ENCODE data around the gene PLPP4. TPM values are rescaled to one million over a fixed set of nuclear protein-coding genes. Genes with fewer than 3 reads are reported as not detected.

PLPP4 gene
- not detected in 2 replicates for total RNA-seq

DNA sequence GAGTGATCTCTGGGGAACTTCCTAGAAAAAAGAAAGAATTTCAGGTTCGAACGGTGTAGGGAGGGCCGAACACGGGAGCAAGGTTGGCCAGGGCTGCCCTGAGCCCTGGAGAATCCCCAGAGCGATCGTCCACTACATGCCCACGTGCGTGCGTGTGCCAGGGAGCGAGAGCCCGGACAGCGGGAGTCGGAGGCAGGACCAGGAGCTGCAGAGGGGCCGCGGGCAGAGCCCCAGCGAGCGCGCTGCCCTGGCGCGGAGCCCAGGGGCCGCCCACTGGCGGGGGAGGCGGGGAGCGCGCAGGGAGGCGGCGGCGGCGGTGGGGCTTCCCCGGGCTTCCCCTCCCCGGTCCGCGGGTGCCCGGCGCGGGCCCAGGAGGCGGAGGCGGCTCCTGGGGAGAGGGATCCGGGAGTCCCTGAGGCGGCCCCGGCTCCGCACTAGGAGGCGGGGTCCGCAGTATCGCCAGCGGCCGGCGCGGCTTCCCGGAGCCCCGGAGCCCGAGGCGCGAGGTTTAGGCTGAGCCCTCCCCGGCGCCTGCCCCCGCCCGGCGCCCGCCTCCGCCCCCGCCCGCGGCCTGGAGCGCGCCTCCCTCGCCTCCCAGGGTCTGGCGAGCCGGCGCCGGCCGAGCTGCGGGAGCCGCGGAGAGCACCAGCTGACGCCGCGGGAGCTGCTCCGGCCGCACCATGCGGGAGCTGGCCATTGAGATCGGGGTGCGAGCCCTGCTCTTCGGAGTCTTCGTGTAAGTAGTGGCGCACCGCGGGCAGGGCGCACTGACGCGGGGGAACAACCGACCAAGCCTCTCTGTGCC lies at the start of gene PLPP4:
Gene PLPP4, plus strand, starts transcription at position 602 of the 805 bp plus-strand sequence. Its CDS starts 79 bp downstream, at position 681.
- intact Hi-C loops (cut with micrococcal nuclease) = no loop called here

DNA sequence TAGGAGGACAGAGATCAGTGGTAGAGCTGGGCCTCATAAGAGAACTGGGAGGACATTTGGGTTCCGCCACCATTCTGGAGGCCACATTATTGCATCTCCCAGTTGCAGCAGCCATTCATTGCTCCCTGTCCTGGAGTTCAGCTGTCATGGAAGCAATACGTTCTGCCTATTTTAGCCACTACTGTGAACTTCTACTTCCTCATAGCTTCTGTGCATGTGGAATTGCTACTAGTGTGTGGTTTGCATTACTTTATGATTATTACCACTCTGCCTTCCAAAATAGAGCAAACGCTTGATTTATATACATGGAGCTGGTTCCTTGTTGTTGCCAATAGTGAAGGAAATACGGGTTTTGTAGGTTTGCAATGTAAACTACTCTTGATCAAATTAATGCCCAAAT lies 47.2 kb upstream of the PLPP4 start:
- intact Hi-C loops (cut with micrococcal nuclease) = no loop called here

DNA sequence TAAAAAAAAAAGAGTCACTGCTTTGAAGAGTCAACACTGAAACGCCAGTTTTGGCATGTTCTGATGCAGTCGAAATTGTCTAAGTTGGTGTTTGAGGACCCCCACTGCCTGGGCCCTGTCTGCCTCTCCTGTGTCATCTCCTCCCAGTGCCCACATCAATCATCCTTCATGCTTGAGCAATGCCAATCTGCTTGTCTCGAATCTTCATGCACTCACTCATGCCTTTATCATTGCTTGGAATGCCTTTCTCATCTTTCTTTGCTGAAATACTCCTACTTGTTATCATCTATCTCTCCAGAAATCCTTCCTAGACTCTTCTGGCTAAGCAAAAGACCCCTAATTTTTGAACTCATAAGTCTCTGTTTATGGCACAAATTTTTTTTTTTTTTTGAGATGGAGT lies 42.1 kb upstream of the PLPP4 start:
- intact Hi-C loops (cut with micrococcal nuclease) = no loop called here

DNA sequence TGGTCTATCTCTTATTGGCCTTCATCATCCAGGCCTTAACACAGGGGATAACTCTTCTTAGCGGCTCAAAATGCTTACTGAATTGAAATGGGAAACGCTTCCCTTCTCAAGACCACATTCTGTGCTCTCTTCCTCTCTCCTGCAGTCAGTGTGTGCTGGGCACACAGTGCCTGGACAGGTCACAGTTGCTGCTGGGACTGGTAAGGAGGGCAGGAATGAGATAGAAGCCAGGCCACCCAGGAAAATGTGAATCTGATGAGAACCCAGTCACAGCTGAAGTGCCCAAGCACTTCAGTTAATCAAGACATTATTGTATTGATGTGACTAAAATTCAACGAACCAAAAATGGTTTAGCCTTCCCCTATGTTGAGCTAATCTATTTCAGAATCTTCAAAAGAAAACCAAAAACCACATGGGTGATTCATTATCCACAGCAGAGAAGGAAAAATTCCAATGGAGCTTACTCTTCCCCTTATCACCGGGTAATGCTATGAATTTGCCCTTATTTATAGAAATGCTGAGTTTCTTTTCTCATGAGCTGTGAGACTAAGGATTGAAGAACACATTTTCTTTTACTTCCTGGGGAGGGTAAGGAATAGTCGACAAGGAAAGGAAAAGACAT lies 41.2 kb upstream of the PLPP4 start:
- intact Hi-C loops (cut with micrococcal nuclease) = no loop called here

DNA sequence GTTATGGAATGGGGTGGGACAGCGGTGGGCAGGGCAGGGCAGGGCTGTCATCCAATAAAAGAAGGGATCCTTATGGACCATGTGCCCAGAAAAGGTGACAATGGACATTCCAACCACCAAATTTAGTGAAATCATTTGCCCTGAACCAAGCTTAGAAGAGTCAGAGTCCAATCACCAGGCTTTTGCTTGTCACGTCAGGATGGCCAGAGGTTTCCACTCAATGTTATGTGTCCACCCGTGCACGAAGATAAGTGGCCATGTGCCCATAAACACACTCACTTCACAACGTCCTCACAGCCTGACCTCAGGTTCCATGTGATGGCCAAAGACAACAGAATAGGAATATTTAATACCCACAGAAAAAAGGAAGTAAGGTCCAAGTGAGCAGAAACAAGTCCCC lies 36.6 kb upstream of the PLPP4 start:
- intact Hi-C loops (cut with micrococcal nuclease) = no loop called here

DNA sequence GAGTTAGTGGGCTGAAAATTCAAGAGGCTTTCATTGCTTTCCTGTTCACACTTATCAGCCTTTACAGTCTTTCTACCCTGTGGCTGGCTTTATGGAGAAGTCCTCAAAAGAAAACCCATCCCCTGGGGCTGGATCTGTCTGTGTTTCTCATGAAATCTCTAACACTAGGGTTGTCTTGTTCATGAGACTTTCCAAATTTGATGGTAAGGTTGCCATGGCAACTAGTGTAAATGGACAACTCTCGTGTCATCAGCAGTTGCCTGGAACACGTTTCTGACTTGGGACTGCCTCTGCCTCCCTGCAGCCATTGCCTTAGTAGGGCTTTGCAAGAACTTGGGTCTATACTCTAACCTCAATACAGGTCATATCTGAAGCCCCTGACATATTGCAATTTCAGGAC lies 35.8 kb upstream of the PLPP4 start:
- intact Hi-C loops (cut with micrococcal nuclease) = no loop called here

DNA sequence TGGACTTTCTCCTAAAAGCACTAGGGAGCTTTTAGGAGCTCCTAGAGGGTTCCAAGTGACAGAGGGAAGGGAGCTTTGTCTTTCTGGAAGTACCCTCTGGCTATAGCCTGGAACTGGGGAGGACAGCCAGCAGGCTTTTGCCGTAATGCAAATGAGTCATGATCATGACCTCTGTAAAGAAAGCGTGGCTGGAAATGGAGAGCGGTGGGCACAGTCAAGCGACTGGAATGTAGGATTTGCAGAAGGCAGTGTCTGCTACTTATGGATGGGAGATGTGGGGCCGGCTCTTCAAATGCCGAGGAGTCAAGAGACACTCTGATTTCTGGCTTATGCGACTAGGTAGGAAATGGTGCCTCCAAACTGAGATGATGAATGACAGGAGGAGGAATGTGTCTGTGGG lies 34.6 kb upstream of the PLPP4 start:
- intact Hi-C loops (cut with micrococcal nuclease) = loop anchor here (2.0 kb wide), 1 partner anchor 312 kb away; no protein-coding TSS in a partner anchor

DNA sequence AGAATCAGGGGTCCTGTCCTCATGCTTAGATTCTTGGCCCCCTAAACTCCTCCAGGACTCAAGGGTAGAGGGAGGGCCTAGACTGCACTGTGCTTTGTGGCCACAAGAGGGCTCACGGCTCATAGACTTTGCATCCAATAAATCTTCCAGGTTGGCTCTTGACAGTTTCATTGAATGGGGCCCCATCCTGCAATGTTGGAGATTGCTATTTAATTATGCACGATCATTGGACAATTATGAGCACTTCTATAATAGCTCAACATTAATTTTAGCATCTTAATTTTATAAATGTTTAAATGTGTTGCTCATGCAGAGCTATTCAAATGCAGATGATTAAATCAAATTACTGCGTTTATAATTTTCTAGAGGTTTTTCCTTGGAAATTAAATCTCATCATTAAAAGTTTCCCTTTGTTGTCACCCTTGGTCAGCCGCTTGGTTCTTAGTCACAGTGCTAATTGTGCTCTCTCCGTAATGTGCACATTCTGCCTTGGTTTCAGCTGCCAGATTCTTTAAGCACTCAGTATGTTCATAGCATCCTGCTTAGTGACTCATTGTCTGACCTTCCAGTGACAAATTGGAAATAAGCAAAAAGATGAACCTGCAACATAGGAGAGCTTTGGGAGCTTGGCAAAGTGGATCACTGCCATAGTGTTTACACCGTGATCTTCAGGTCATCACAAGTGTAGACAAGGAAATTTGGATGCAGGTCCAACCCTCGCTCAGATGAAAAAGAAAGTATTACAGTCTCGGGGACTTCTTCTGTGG lies 33.4 kb upstream of the PLPP4 start:
- intact Hi-C loops (cut with micrococcal nuclease) = loop anchor here (2.0 kb wide), 1 partner anchor 311 kb away; no protein-coding TSS in a partner anchor

DNA sequence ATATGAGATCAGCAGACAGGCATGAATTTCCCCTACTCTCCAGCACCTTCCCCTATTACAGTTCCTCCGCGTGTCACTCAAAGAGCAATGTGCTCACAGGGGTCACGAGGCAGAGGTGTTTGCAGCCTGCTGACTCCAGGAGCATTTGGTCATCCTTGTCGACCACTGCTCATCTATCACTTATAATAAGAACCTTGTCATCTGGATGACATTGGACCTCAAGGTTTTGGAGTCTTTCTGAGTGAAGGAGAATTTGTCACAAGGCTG lies 32.9 kb upstream of the PLPP4 start:
- intact Hi-C loops (cut with micrococcal nuclease) = no loop called here

DNA sequence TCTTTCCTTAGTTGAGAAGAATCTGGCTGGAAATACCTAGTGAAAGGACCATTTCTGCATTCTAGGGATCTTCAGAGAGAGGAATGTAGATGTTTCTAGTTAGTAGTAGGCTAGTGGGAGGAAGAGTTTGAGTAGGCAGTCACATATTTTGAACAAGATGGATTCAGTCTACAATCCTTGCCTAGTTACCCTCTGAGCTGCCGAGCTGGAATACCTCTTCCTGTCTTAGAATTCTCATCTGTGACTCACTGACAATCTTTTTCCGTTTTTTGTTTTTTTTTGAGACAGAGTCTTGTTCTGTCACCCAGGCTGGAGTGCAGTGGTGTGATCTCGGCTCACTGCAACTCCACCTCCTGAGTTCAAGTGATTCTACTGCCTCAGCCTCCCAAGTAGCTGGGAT lies 30.7 kb upstream of the PLPP4 start:
- intact Hi-C loops (cut with micrococcal nuclease) = no loop called here

DNA sequence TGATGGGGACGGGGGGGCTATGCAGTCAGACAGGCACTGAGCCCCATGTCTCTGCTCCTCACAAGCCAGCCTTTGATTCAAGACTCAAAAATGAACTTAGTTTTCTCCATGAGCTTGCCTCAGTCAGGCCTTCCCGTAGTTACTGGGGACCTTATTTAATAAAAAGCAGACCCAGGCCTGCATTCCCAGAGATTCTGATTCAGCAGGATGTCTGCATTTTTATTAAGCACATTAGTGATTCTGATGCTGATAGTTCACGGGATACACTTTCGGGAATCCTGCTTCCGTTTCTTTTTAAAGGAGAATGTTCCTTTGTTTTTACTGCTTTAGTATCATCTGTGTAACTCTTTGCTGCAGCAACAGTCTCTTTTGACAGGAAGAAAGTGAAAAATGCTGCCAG lies 28.3 kb upstream of the PLPP4 start:
- intact Hi-C loops (cut with micrococcal nuclease) = no loop called here

DNA sequence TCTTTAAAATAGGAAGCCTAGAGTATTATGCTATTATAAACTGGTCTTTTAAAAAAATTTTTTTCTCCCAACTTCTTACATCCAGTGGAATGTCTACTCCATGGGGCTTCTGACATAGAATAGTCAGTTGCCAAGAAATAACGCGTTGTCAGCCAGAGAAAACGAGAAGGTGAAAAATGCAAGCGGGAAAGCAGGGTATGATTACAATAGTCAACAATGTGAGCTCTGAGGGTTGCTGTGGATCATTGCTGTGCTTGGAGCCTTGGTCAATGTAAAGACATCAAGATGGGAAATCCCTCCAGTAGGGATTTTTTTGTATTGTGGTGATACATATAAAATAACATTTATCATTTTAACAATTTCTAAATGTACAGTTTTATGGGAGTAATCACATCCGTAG lies 27.6 kb upstream of the PLPP4 start:
- intact Hi-C loops (cut with micrococcal nuclease) = no loop called here

DNA sequence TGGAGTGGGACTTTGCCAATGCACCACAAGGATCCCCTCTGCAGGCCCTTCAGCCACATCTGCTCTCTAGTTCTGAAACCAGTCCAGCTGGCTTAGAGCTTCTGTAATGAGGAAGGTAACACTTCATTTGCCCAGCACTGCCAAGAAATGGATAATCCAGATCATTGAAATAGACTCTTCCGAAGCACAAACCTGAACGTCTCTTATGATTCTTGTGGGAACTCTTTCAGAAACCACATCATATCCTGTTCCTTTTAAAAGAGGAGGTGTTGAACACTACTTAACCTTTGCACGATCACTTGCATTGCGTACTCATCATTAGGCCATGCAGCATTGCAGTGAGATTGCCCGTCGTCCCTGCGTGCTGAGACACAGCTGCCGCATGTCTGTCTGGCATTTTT lies 25.8 kb upstream of the PLPP4 start:
- intact Hi-C loops (cut with micrococcal nuclease) = no loop called here

DNA sequence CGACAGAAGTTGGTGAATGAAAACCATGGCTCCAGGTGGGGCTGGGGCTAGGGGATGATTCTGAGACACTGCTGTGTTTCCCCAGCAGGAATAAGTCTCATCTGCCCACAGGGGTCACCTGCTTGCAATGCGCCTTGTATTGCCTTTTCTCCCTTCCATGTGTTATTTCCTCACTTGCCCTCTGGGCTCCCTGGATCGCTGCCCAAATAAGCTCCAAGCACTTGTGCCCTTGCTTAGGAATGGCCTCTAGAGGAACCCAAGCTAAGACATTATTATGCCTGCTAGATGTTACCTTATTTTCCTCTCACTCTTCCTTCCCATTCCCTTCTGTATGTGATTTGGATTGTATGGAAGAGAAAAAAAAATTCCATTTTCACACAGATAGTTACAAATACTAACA lies 24.8 kb upstream of the PLPP4 start:
- intact Hi-C loops (cut with micrococcal nuclease) = no loop called here

DNA sequence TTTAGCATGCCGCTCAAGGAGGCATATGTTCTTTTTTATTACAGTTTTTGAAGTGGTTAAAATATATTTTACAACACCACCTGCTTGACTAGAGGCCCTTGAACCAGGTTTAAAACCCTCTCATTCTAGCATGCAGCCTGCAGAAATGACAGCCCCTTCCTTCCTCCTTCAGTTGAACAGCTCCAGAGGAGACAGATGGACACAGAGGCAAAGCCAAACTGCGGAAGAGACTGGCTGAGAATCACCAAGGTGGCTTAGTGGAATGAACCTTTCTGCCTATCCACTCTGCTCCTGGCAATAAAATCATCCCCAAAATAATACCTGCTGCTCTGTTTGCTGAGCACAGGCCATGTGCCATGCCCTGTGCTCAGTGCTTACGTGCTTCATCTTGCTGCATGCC lies 23.9 kb upstream of the PLPP4 start:
- intact Hi-C loops (cut with micrococcal nuclease) = no loop called here

DNA sequence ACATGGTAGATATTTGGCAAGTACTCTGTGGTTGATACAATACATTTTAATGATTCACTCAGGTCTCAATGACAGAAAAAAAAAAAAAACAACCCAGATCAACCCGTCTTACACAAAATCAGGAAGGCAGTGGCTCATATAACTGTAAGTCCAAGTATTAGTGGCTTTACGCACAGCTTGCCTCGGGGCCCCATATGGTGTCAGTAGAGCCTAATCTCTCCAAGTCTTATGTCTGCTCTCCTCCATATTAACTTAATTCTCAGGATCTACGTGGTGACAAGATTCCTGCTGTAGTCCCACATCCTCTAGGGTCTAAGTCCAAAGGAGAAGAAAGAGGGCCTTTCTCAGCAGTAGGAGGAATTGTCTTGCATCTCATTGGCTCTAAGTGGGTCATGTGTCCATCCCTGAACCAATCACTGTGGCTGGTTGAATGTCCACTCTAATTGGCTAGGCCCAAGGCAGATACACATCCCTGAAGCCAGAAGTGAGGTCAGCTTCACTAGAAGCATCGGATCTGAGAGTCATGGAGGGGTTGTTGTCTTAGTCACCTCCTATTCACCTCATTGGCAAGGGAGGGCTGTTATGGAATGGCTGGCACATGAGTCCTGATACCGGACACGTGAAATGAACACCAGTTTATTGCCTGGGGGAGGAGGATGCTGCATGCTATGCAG lies 20.5 kb upstream of the PLPP4 start:
- intact Hi-C loops (cut with micrococcal nuclease) = no loop called here

DNA sequence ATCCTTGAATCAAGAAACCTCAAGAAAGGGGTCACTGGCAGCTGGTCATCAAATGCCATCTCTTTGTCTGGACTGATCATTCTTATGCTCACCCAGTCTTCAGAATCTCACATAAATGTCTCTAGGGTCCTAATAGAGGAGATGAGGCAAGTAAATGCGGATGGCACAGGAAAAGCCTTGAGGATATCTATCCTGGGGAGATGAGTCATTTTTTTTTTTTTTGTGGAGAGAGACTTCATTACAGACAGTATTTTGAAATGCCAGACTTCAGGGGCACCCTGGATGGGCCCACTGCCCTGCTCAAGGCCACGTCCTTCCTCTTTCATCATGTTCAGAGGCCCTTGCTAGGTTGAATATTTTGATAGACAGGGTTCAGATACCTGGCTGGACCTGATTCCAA lies 19.5 kb upstream of the PLPP4 start:
- intact Hi-C loops (cut with micrococcal nuclease) = no loop called here

DNA sequence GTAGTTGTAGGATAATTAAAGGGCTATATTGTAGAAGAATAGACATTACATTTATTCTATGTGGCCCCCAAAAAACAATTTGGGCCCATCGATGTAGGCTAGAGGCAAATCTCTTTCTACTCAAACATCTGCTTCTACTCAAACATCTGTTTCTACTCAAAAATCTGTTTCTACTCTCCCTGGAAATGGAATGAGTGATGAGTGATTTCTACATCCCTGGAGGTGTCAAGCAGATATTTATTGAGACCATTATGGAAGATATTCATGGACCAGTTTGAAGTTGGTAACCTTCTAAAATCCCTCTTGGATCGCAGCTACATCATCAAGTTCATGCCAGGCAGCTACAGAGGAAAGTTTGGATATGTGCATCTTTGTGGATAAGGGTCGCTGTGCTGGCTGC lies 5.1 kb upstream of the PLPP4 start:
- intact Hi-C loops (cut with micrococcal nuclease) = no loop called here

DNA sequence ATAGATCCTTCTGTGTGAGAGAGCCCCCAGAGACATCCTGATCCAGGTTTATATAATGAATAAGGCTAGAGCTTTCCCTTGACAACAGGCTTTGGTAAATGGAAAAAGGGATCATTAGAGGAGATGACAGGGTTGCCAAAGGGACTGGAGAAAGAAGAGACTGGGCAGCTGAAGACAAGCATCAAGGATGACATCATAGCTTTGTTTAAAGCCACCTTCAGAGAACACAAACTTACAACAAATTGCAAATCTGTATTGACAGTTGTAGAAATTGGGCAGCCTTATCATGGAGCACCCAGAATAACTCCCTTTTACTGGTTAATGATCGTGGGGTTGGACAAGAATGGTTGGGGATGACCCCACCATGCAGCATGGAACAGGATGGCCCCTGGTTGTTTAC lies 3.7 kb upstream of the PLPP4 start:
- intact Hi-C loops (cut with micrococcal nuclease) = no loop called here

DNA sequence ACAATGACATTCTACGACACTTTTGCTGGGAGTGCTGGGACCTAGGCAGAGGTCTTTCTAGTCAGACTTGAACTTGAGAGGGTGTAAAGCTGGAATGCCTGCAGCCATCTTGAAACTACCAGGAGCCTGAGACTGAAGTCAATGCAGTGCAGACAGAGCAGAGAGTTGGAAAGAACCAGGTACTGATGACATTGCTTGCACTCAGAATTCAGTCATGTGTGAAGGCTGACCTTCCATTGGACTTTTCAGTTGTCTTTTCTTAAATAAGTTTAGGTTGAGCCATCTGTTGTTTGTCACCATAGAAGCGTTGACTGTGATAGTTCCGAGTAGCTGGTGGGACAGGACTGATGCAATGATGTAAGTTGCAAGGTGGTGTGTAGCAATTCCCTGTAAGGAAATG lies 3.1 kb upstream of the PLPP4 start:
- intact Hi-C loops (cut with micrococcal nuclease) = no loop called here

DNA sequence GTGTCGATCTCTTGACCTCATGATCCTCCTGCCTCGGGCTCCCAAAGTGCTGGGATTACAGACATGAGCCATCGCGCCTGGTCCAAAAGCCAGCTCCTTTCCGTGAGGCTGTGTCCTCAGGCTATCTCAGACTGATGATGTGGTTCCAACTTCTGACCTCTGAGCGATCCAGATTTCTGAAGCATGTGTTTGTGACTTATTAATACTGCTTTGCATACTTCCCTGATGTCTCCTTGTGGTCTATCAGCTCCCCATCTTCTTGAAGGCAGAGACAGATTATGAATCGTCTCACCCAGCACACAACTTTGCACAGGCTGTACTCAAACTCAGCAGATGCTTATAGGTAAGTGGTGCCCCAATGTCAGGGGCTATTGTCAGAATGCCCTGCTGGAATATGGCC lies 2.0 kb upstream of the PLPP4 start:
- intact Hi-C loops (cut with micrococcal nuclease) = no loop called here

DNA sequence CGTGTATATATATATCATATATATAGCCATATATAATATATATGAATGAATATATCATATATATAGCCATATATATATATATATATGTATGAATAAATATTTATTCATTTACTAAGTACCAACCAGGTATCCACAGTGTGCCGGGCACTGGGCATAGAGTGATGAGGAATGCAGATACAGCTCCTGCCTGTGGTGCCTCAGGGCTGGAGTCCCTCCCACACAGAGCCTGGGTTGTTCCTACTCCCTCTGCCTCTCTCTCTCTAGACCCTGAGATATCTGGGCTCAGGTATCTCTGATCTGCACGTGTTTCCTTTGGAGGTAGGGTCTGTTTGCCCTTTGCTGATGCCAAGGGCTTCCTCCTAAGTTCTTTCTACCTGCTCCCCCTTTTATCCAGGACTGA lies 1.4 kb upstream of the PLPP4 start:
- intact Hi-C loops (cut with micrococcal nuclease) = no loop called here
